ENCODE data around the gene NR4A3.

The NR4A3 gene

DNA sequence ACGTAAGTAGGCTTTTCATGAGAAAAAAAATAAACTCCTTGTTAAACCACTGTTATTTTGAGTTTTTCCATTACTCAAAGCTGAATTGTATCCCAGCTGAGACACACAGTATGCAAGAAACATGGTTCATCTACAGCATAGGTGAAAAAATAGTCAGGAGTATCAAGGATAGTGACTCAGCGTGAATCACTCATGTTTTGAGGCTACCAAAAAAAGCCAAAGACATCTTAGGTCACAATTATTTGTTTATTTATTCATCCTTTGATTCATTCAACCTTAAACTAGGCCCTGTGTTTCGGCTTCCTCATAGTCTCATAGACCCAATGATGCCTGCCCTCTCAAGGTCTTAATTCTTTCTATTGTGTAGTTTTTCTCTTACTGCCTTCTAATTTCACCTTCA lies 51.8 kb downstream of the NR4A3 start:
- TF ChIP-seq, protein P1, sequence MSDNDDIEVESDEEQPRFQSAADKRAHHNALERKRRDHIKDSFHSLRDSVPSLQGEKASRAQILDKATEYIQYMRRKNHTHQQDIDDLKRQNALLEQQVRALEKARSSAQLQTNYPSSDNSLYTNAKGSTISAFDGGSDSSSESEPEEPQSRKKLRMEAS (IDR thresholded peaks at IDR 0.05): no peak
- TF ChIP-seq TEAD4 (IDR thresholded peaks at IDR 0.05) (no peak), NFIC (IDR thresholded peaks at IDR 0.05) (no peak), TCF12 (IDR thresholded peaks at IDR 0.05; ENCODE audit: low read depth) (no peak), ZBTB7A (IDR thresholded peaks at IDR 0.05; ENCODE audit: low read depth) (no peak), CEBPB (IDR thresholded peaks at IDR 0.05) (no peak), FOXM1 (IDR thresholded peaks at IDR 0.05; ENCODE audit: borderline replicate concordance, low read depth) (no peak), CREB1 (IDR thresholded peaks at IDR 0.05; ENCODE audit: low read depth) (no peak), YY1 (IDR thresholded peaks at IDR 0.05; ENCODE audit: low read depth) (no peak), EP300 (IDR thresholded peaks at IDR 0.05; ENCODE audit: borderline replicate concordance) (no peak), EGR1 (IDR thresholded peaks at IDR 0.05) (no peak), RAD21 (IDR thresholded peaks at IDR 0.05; ENCODE audit: low read depth) (no peak), TAF1 (IDR thresholded peaks at IDR 0.05; ENCODE audit: low read depth) (no peak)
- TF ChIP-seq, protein P2, sequence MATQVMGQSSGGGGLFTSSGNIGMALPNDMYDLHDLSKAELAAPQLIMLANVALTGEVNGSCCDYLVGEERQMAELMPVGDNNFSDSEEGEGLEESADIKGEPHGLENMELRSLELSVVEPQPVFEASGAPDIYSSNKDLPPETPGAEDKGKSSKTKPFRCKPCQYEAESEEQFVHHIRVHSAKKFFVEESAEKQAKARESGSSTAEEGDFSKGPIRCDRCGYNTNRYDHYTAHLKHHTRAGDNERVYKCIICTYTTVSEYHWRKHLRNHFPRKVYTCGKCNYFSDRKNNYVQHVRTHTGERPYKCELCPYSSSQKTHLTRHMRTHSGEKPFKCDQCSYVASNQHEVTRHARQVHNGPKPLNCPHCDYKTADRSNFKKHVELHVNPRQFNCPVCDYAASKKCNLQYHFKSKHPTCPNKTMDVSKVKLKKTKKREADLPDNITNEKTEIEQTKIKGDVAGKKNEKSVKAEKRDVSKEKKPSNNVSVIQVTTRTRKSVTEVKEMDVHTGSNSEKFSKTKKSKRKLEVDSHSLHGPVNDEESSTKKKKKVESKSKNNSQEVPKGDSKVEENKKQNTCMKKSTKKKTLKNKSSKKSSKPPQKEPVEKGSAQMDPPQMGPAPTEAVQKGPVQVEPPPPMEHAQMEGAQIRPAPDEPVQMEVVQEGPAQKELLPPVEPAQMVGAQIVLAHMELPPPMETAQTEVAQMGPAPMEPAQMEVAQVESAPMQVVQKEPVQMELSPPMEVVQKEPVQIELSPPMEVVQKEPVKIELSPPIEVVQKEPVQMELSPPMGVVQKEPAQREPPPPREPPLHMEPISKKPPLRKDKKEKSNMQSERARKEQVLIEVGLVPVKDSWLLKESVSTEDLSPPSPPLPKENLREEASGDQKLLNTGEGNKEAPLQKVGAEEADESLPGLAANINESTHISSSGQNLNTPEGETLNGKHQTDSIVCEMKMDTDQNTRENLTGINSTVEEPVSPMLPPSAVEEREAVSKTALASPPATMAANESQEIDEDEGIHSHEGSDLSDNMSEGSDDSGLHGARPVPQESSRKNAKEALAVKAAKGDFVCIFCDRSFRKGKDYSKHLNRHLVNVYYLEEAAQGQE (IDR thresholded peaks at IDR 0.05; ENCODE audit: low read depth): no peak
- TF ChIP-seq, protein P3, sequence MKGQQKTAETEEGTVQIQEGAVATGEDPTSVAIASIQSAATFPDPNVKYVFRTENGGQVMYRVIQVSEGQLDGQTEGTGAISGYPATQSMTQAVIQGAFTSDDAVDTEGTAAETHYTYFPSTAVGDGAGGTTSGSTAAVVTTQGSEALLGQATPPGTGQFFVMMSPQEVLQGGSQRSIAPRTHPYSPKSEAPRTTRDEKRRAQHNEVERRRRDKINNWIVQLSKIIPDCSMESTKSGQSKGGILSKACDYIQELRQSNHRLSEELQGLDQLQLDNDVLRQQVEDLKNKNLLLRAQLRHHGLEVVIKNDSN (IDR thresholded peaks at IDR 0.05): no peak

DNA sequence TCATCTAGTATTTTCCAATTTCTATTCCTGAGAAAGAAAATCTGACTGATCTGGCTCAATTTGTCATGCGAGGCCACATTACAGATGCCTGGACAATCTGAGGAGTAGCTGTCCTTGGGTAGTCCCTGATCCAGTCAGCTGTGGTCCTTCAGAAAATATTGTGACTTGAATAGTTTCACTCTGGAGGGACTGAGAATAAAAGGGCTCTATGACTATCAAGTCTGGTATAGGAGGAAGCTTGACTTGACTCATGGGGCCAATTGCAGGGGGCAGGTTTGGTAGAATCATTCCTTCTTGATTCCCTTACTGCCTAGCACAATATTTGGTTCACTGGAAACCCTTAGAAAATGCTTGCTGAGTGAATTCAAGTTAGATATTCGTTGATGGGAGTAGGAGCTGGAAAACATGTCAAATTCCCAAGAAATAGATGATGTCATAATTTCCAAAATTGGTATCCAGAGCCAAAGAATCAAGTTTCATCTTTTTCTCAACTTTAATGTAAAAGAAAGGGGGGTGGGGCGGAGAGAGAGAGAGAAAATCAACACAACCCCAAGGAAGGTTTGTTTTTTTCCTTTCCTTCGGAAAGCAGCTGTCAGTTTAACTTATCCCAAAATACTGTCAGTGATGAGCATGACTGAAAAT lies 52.4 kb downstream of the NR4A3 start:
- no peak for TF ChIP-seq CREB1 (IDR thresholded peaks at IDR 0.05; ENCODE audit: low read depth)

DNA sequence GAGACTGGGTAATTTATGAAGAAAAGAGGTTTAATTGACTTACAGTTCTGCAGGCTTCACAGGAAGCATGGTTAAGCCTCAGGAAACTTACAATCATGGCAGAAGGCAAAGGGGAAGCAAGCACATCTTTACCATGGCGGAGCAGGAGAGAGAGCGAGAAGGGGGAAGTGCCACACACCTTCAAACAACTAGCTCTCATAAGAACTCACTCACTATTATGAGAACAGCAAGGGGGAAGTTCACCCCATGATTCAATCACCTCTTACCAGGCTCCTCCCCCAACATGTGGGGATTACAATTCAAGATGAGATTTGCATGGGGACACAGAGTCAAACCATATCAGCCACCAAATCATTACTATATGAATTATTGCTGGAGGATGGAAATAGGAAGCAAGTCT lies 54.5 kb downstream of the NR4A3 start:
- TF ChIP-seq FOXM1 (IDR thresholded peaks at IDR 0.05; ENCODE audit: borderline replicate concordance, low read depth) (no peak), TCF12 (IDR thresholded peaks at IDR 0.05; ENCODE audit: low read depth) (no peak), RAD21 (IDR thresholded peaks at IDR 0.05; ENCODE audit: low read depth) (no peak), EGR1 (IDR thresholded peaks at IDR 0.05) (no peak)
- TF ChIP-seq, protein P1 (IDR thresholded peaks at IDR 0.05): no peak

DNA sequence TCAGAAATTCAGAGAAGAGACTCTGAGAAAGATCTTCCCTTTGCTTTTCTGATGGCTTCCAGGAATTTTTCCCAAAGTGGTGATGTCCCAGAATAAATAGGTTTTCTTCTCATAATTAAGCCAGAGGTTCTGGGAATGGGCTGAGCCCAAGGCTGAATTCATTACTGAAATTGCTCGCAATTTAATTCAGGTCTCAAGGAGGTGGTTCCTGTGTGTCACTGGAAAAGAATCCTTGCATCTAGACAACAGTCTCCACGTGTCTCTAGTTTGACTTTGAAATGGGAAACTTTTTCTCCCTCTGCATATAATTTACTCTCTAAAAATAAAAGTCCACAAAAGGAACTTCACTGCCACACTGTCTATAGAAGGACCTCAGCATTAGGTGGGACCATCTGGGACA lies 57.0 kb downstream of the NR4A3 start:
- TF ChIP-seq, protein P2 (IDR thresholded peaks at IDR 0.05; ENCODE audit: low read depth): no peak
- TF ChIP-seq TEAD4 (IDR thresholded peaks at IDR 0.05): no peak
- TF ChIP-seq EGR1 (IDR thresholded peaks at IDR 0.05): no peak
- no peak for TF ChIP-seq FOXM1 (IDR thresholded peaks at IDR 0.05; ENCODE audit: borderline replicate concordance, low read depth)
- TF ChIP-seq, protein P1 (IDR thresholded peaks at IDR 0.05): no peak
- TF ChIP-seq CEBPB (IDR thresholded peaks at IDR 0.05): no peak
- TF ChIP-seq, protein P3 (IDR thresholded peaks at IDR 0.05): no peak
- no peak for TF ChIP-seq YY1 (IDR thresholded peaks at IDR 0.05; ENCODE audit: low read depth)
- no peak for TF ChIP-seq ZBTB7A (IDR thresholded peaks at IDR 0.05; ENCODE audit: low read depth)
- TF ChIP-seq RAD21 (IDR thresholded peaks at IDR 0.05; ENCODE audit: low read depth): no peak
- TF ChIP-seq EP300 (IDR thresholded peaks at IDR 0.05; ENCODE audit: borderline replicate concordance): no peak
- no peak for TF ChIP-seq TAF1 (IDR thresholded peaks at IDR 0.05; ENCODE audit: low read depth)
- TF ChIP-seq NFIC (IDR thresholded peaks at IDR 0.05): no peak
- TF ChIP-seq CREB1 (IDR thresholded peaks at IDR 0.05; ENCODE audit: low read depth): no peak
- no peak for TF ChIP-seq TCF12 (IDR thresholded peaks at IDR 0.05; ENCODE audit: low read depth)

DNA sequence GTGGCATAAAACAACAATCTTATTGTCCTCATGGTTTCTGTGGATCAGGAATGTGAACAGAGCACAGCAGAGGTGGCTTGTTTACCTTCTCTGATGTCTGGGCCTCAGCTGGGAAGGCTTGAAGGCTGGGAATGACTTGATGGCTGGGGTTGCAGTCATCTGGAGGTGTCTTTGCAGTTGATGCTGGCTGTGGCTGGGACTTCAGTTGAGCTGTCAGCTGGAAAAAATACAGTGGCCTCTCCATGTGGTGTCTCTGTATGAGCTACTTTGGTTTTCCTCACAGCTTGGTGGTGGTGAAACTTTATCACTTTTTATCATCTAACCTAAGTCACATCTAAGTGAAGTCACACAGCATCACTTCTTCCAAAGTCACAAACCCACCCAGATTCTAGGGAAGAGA lies 60.1 kb downstream of the NR4A3 start:
- no peak for TF ChIP-seq TAF1 (IDR thresholded peaks at IDR 0.05; ENCODE audit: low read depth)
- no peak for TF ChIP-seq NFIC (IDR thresholded peaks at IDR 0.05)
- TF ChIP-seq FOXM1 (IDR thresholded peaks at IDR 0.05; ENCODE audit: borderline replicate concordance, low read depth): no peak

DNA sequence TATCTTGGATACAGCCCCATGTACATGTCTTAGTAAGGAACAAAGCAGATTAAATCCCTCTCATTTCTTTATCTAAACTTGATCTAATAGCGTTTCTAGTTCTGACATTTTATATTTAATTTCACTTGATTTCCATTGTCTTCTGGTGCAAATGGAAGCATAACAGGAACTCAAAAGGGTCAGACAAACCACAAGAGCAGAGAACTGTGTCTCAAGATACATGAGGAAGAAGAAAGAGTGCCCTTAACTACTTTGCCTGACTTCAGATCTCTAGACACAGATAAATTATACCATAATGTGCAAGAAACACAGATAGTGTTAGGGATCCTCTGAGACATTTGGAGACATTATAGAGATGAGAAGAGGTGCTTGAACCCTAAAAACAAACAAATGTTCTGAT lies 64.1 kb downstream of the NR4A3 start:
- no peak for TF ChIP-seq CEBPB (IDR thresholded peaks at IDR 0.05)
- TF ChIP-seq, protein P2 (IDR thresholded peaks at IDR 0.05; ENCODE audit: low read depth): no peak
- no peak for TF ChIP-seq RAD21 (IDR thresholded peaks at IDR 0.05; ENCODE audit: low read depth)

Data from Ishikawa (cell line).